ENCODE results near the gene THEMIS. TPM values are rescaled to one million over a fixed set of nuclear protein-coding genes. Genes with fewer than 3 reads are reported as not detected.

THEMIS gene
- total and polyA plus RNA-seq, 10 of the 15 experiments (the other 5 are each of a cell fraction or from before 2014, with no cell fraction given), result 0.06 to 1.5 (median 0.08) TPM; not detected in 6

DNA sequence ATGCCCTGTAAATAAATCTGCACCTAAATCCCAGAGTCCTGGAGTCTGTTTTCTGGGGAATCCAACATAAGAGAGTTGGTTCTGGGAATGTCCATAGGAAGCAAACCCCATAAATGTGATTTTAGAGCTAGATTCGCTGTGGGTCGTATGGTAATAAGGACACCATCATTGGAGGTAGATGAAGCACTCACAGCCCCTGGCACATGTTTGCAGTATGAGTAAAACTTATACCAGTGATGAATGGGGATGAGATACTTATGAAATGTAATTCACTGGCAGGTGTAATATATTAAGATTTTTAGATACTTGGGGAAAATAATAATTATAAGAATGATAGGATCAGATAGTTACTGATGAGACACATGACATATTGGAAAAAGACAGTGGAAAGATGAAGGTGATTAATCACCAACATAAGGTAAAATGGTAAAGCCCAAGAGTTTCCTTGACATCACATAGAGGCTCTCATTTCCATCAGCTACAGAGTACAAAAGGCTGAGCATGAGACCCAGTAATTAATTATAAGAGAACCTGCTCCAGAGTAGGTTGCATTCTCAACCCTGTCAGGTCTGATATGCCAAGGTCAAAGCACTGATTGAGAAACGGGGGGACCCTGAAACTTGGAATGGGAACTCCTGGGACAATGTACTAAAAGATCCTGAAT is 44.7 kb upstream of the THEMIS start:
- ChIA-PET SMC1A (ENCODE audit: uncharacterized antibody, unreplicated experiment) (no interaction called here), CTCF (no interaction called here), POLR2A (no interaction called here), RAD21 (ENCODE audit: unreplicated experiment) (no interaction called here)
- no peak for DNase-seq (ENCODE audit: low read depth, low spot score)
- H3K27ac ChIP-seq (ENCODE audit: control insufficient read depth, insufficient read depth), result no peak overlapping the region
- no peak for FAIRE-seq
- no peaks in the 10 kb centered on the region for H3K79me2 ChIP-seq (ENCODE audit: control insufficient read depth, insufficient read depth, low read length)
- intact Hi-C loops (cut with micrococcal nuclease; ENCODE audit: unreplicated experiment), result no loop called here
- H3K4me2 ChIP-seq (ENCODE audit: control insufficient read depth, insufficient read depth), result no peak overlapping the region
- no peak overlapping the region for H3K9ac ChIP-seq (ENCODE audit: control insufficient read depth, insufficient read depth, low read length)
- no peaks in the 10 kb centered on the region for H4K20me1 ChIP-seq (ENCODE audit: control insufficient read depth, insufficient read depth)
- no peaks in the 10 kb centered on the region for H3K36me3 ChIP-seq (ENCODE audit: control insufficient read depth in 2 of 2, insufficient read depth in 2 of 2, low read length in 1 of 2)
- no peak for TF ChIP-seq POLR2AphosphoS2 (IDR thresholded peaks at IDR 0.05; ENCODE audit: low read depth, low read length)
- no peak for TF ChIP-seq CEBPB (IDR thresholded peaks at IDR 0.05; ENCODE audit: borderline replicate concordance in 1 of 2, low read depth in 2 of 2, low read length in 2 of 2)
- no peak for TF ChIP-seq BHLHE40 (IDR thresholded peaks at IDR 0.05; ENCODE audit: borderline replicate concordance in 1 of 2, low read depth in 2 of 2, low read length in 1 of 2)
- no peak for TF ChIP-seq RUNX3 (IDR thresholded peaks at IDR 0.05; ENCODE audit: low read length)
- TF ChIP-seq TCF12 (IDR thresholded peaks at IDR 0.05; ENCODE audit: low read depth, low read length), result no peak
- no peak for TF ChIP-seq EED (IDR thresholded peaks at IDR 0.05; ENCODE audit: low read depth)
- TF ChIP-seq CBFB (IDR thresholded peaks at IDR 0.05; ENCODE audit: low read depth), result no peak
- no peak for TF ChIP-seq SIN3A (IDR thresholded peaks at IDR 0.05; ENCODE audit: low read depth, low read length)
- no peak for TF ChIP-seq RFX5 (IDR thresholded peaks at IDR 0.05; ENCODE audit: low read depth, low read length)
- TF ChIP-seq ZNF274 (IDR thresholded peaks at IDR 0.05; ENCODE audit: insufficient read depth, insufficient read length), result no peak
- no peak for TF ChIP-seq SMARCA5 (IDR thresholded peaks at IDR 0.05)
- TF ChIP-seq, protein P1, sequence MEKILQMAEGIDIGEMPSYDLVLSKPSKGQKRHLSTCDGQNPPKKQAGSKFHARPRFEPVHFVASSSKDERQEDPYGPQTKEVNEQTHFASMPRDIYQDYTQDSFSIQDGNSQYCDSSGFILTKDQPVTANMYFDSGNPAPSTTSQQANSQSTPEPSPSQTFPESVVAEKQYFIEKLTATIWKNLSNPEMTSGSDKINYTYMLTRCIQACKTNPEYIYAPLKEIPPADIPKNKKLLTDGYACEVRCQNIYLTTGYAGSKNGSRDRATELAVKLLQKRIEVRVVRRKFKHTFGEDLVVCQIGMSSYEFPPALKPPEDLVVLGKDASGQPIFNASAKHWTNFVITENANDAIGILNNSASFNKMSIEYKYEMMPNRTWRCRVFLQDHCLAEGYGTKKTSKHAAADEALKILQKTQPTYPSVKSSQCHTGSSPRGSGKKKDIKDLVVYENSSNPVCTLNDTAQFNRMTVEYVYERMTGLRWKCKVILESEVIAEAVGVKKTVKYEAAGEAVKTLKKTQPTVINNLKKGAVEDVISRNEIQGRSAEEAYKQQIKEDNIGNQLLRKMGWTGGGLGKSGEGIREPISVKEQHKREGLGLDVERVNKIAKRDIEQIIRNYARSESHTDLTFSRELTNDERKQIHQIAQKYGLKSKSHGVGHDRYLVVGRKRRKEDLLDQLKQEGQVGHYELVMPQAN (conservative IDR thresholded peaks at IDR 0.05), result no peak
- TF ChIP-seq FOXM1 (IDR thresholded peaks at IDR 0.05; ENCODE audit: low read depth, low read length), result no peak
- TF ChIP-seq, protein P2, sequence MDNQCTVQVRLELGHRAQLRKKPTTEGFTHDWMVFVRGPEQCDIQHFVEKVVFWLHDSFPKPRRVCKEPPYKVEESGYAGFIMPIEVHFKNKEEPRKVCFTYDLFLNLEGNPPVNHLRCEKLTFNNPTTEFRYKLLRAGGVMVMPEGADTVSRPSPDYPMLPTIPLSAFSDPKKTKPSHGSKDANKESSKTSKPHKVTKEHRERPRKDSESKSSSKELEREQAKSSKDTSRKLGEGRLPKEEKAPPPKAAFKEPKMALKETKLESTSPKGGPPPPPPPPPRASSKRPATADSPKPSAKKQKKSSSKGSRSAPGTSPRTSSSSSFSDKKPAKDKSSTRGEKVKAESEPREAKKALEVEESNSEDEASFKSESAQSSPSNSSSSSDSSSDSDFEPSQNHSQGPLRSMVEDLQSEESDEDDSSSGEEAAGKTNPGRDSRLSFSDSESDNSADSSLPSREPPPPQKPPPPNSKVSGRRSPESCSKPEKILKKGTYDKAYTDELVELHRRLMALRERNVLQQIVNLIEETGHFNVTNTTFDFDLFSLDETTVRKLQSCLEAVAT (IDR thresholded peaks at IDR 0.05), result no peak
- TF ChIP-seq, protein P3, sequence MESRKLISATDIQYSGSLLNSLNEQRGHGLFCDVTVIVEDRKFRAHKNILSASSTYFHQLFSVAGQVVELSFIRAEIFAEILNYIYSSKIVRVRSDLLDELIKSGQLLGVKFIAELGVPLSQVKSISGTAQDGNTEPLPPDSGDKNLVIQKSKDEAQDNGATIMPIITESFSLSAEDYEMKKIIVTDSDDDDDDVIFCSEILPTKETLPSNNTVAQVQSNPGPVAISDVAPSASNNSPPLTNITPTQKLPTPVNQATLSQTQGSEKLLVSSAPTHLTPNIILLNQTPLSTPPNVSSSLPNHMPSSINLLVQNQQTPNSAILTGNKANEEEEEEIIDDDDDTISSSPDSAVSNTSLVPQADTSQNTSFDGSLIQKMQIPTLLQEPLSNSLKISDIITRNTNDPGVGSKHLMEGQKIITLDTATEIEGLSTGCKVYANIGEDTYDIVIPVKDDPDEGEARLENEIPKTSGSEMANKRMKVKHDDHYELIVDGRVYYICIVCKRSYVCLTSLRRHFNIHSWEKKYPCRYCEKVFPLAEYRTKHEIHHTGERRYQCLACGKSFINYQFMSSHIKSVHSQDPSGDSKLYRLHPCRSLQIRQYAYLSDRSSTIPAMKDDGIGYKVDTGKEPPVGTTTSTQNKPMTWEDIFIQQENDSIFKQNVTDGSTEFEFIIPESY (IDR thresholded peaks at IDR 0.05), result no peak
- TF ChIP-seq FOXK2 (IDR thresholded peaks at IDR 0.05), result no peak
- H3K27me3 ChIP-seq (replicated peaks in 1 of 2; ENCODE audit: control insufficient read depth in 2 of 2, insufficient read depth in 2 of 2, low read length in 1 of 2), result no peaks in the 10 kb centered on the region
- 12% methylated on average over 3 of the region's 3 CpGs for WGBS (ENCODE audit: insufficient coverage, insufficient replicate concordance, low lambda C conversion rate, missing lambda C conversion rate)
- H2AFZ ChIP-seq (ENCODE audit: control insufficient read depth, low read depth, low read length), result no peak overlapping the region
- BruUV-seq (replicated peaks), result no TSS peak
- no peaks in the 10 kb centered on the region for H3K9me3 ChIP-seq (replicated peaks; ENCODE audit: control insufficient read depth, insufficient read depth, low read length)
- in situ Hi-C loops (cut with MboI), result no loop called here
- no peak overlapping the region for H3K4me3 ChIP-seq
- no peaks in the 10 kb centered on the region for H3K4me1 ChIP-seq (ENCODE audit: control insufficient read depth, insufficient read depth, low read length)
- ATAC-seq, result no peak

Data from GM12878 (cell line).